ENCODE results near the gene HSD17B3.

GRCh38 chr9:96219026-96219899 lies 82.7 kb downstream of the HSD17B3 start:
- TF ChIP-seq POLR2A (IDR thresholded peaks at IDR 0.05; ENCODE audit: low read depth, low read length) (no peak), POLR2AphosphoS5 (IDR thresholded peaks at IDR 0.05; ENCODE audit: low read depth, low read length) (no peak), TAF1 (IDR thresholded peaks at IDR 0.05; ENCODE audit: borderline replicate concordance, low read depth, low read length) (no peak)

Measured in GM12892 (cell line).